ENCODE data around the gene CNIH3.
"Not testable (repeated sequence)": the region's sequence is repeated elsewhere in the genome, so short reads cannot be mapped to it uniquely, and the experiment has no call there.

CNIH3 gene

GRCh38 chr1:224643653-224644052 lies 27.5 kb downstream of the CNIH3 start:
- no peak for DNase-seq (ENCODE audit: low read depth in 2 of 2)

- DNase-seq (ENCODE audit: low read depth in 2 of 2) = no peak
These were observed 28.5 kb downstream of the CNIH3 start for GRCh38 chr1:224644553-224645154.

- no peak for DNase-seq (ENCODE audit: low read depth in 2 of 2)
These were observed 31.3 kb downstream of the CNIH3 start for GRCh38 chr1:224647449-224647848.

GRCh38 chr1:224650290-224650689 lies 34.2 kb downstream of the CNIH3 start:
- DNase-seq (ENCODE audit: low read depth in 2 of 2) = no peak

DNA sequence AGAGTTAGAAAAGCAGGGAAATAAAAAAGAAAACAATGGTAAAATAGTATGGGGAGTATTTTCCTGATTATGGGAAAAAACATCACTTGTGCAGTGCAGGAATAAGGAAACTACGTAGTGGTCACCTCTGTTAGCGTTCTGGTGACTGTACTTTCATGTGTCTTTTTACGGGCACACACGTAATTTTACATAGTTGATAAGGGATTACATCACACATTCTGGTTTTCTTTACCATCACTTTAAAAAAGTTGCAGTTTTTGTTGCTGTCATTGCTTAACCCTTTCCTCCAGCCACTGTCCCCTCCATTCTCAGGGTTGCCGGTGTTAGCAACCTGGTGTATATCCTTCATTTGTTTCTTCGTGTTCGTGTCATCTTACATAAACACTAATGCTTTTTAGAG lies 35.1 kb downstream of the CNIH3 start:
- no peak for DNase-seq (ENCODE audit: low read depth in 2 of 2)

- no peak for DNase-seq (ENCODE audit: low read depth in 2 of 2)
These were observed 40.3 kb downstream of the CNIH3 start for GRCh38 chr1:224656392-224656791.

- no peak for DNase-seq (ENCODE audit: low read depth in 2 of 2)
These were observed 44.0 kb downstream of the CNIH3 start for GRCh38 chr1:224660074-224660473.

- DNase-seq (ENCODE audit: low read depth in 2 of 2) = no peak
These were observed 46.8 kb downstream of the CNIH3 start for GRCh38 chr1:224662870-224663269.

- no peak for DNase-seq (ENCODE audit: low read depth in 2 of 2)
These were observed 48.9 kb downstream of the CNIH3 start for GRCh38 chr1:224665016-224665415.

DNA sequence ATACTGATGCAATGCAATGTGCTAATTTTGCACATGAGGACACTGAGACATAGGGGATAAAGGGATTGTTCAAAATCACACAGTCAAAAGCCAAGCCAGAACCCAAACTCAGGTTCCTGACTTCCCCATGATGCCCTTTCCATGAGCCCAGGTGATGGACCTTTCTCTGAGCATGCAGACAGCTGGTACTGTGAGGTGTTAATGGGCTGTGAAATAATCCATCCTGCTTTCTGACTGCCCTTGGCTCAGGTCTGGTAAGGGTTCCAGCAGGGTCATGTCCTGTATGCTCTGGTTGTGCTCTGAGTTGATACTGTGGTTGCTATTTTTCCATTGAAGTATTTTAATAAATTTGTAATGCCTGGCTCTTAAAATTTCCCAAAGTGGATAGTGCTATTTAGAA lies 50.0 kb downstream of the CNIH3 start:
- DNase-seq (ENCODE audit: low read depth in 2 of 2) = no peak

DNA sequence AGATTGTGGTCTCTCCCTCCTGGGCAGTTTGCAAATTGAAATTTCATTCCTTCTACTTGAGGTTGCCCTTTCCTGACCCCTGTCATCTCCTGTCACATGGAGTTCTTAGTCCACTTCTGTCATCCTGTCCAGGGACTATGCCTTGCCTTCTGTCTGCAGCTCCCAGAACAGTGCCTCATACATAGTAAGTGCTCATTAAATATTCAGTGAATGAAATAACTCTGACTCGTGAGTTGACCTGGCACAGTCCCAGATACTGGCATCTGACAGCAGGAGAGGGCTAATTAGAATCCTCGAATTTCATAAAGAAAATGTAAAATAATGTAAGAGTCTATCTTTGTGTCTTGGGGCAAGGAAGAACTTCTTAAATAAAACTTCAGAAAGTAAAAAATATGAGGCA lies 50.8 kb downstream of the CNIH3 start:
- no peak for DNase-seq (ENCODE audit: low read depth in 2 of 2)

DNA sequence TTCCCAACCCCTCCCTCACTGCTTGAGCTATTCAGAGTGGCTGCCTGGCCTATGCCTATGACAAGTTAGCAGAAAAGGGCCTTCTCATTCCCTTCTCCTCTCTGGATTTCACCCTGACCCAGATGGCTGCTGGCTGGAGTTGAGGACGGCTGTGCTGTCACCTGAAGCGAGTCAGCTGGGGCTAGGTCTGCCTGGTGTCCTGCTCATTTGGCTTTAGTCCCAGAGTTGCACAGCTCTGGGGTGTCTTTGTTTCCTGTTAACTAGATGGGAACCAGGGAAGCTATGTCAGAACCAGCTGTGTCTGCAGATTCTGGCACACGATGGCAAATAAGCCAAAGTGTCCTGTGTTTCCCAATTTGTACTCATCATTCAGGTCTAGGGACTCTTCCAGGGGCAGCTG lies 52.9 kb downstream of the CNIH3 start:
- no peak for DNase-seq (ENCODE audit: low read depth in 2 of 2)

DNA sequence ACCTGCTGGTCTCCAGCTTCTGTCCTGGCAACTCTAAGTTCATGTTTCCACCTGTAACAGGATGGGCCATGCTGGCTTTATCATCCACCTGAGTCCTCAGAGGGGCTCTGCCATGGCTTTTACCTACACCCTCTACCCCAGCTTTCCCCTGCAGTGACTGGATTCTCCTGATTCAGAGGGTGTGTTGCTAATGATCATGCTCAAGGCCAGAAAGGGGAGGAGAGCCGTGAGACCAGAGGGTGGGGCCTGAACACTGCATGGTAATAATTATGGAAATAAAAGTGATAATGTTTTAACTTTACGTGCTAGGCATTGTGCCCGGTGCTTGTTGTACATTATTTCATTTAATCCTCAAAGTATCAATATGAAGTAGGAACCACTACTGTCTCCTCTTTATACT lies 53.3 kb downstream of the CNIH3 start:
- DNase-seq (ENCODE audit: low read depth in 2 of 2) = no peak

DNA sequence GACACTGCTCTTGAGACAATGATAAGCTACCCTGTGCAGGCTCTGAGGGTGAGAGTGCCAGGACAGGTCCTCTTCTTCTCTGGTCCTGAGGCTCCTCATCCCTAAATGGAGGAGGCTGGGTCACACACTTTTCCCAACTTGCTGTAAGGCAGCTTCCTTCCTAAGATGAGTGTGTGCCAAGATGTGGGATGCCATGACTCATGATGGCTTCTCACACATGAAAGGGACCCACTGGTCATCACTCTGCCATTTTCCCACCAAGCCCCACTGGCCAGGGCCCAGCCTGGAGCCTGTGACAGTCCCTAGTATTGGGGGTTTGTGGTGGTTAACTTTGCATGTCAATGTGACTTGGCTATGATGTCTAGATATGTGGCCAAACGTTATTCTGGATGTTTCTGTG lies 54.4 kb downstream of the CNIH3 start:
- DNase-seq (ENCODE audit: low read depth in 2 of 2) = no peak

DNA sequence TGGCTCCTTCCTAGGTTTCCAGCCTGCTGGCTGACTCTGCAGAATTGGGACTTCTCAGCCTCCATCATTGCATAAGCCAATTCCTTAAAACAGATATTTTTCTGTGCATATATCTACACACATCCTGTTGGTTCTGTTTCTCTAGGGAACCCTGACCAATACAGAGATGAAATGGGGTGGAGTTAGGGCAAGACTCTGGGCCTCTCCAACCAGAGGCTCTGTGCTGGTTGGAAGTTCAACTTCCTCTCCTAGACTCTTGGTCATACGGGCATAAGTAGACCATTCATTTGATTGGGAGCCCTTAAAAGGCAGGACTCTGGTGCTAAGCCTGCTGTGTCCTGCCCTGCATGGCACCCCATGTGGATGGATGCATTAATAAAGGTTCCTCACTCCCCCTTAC lies 55.0 kb downstream of the CNIH3 start:
- no peak for DNase-seq (ENCODE audit: low read depth in 2 of 2)

DNA sequence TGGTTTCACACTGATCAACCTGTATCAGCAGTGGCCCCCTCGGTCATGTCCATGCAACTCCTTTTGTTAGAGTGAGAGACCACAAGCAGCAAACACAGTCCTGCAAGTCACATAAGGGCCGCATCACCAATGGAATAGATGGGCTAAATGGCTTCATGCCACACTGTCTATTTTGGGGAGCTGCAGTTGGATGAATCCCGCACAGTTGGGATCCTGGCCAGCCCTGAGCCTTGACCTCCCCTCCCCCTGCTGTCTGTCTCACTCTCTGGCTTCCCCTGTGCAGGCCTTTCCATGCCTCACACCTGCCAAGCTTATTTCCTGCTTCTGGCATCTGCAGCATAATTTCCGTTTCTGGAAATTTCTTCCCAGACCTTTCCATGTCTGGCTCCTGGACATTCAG lies 57.0 kb downstream of the CNIH3 start:
- no peak for DNase-seq (ENCODE audit: low read depth in 2 of 2)

- no peak for DNase-seq (ENCODE audit: low read depth in 2 of 2)
These were observed 59.5 kb downstream of the CNIH3 start for GRCh38 chr1:224675590-224675989.

GRCh38 chr1:224676551-224676950 lies 60.4 kb downstream of the CNIH3 start:
- DNase-seq (ENCODE audit: low read depth in 2 of 2) = no peak

DNA sequence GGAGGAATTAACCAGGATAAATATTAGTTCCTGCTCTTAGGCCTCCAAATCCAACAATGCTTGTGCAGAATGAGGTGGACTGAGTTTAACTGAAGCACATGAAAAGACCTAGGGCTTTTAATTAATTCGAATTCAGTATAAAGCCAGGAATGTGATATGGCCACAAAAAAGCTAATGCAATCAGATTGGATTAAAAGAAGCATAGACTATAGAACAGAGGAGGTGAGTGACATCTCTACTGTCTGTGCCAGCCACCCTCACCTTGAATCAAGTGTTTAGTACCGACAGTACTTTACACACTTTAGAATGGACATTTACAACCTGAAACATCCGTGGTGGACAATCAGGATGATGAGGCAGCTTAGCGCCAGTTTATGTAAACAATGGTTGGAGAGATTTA lies 62.1 kb downstream of the CNIH3 start:
- no peak for DNase-seq (ENCODE audit: low read depth in 2 of 2)

GRCh38 chr1:224679606-224680005 lies 63.5 kb downstream of the CNIH3 start:
- no peak for DNase-seq (ENCODE audit: low read depth in 2 of 2)

DNA sequence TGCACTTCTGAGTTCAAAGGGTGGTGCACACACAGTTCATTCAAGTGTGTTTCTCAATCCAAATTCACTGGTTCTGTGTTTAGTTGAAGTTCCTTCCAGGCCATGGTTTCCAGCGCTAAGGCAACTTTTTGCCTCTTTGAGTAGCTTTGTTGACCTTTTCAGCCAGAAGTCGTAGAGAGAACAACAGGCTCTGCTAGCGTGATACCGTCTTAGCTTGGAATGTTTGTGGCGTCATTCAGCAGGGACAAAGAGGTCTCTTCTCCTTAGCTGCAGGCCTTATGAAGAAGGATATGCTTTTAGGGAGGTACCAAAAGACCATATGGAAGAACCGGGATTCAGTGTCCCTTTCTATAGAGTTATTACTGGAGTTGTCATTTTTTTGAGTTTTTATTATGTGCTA lies 65.7 kb downstream of the CNIH3 start:
- DNase-seq (ENCODE audit: low read depth in 2 of 2) = no peak

GRCh38 chr1:224683936-224684335 lies 67.8 kb downstream of the CNIH3 start:
- no peak for DNase-seq (ENCODE audit: low read depth in 2 of 2)

DNA sequence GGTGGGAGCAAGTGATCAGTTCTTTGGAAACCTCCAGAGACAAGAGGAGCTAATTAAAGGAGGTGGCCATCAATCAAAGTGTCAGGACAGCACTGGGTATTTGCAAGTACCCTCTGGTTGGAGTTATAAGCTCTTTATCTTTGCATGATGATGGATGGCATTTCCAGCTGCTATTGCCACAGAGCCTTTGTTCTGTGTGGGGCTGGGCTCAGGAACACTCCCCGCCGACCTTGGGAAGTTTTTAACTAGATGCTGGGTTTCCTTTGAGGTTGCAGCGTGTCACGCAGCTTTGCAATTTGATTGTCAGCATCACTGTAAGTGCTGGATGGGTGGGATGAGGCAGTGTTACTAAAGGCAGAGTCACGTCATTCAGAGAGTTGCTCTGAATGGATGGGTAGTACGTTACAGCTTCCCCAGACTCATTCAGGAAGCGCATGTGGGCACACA lies 68.9 kb downstream of the CNIH3 start:
- DNase-seq (ENCODE audit: low read depth in 2 of 2) = no peak

DNA sequence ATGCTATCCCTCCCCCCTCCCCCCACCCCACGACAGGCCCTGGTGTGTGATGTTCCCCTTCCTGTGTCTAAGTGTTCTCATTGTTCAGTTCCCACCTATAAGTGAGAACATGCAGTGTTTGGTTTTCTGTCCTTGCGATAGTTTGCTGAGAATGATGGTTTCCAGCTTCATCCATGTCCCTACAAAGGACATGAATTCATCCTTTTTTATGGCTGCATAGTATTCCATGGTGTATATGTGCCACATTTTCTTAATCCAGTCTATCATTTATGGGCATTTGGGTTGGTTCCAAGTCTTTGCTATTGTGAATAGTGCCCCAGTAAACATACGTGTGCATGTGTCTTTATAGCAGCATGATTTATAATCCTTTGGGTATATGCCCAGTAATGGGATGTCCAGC lies 70.0 kb downstream of the CNIH3 start:
- not testable (repeated sequence) for DNase-seq (ENCODE audit: low read depth in 2 of 2)
